GM20000 (cell line): ENCODE measurements around the gene COX17.

ENCODE experiments used
- DNase-seq: peaks from one replicate; pipeline ENCODE4 v3.0.0; 2012; ENCODE audit warnings: low spot score
- TF ChIP-seq, protein P1 (sequence below): IDR thresholded peaks from 2 replicates; pipeline ENCODE4 v1.5.1; 2012; ENCODE audit warnings: mild to moderate bottlenecking, control low read depth; ENCODE audit errors: extremely low read depth, missing control alignments

Gene COX17, protein sequence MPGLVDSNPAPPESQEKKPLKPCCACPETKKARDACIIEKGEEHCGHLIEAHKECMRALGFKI

DNA sequence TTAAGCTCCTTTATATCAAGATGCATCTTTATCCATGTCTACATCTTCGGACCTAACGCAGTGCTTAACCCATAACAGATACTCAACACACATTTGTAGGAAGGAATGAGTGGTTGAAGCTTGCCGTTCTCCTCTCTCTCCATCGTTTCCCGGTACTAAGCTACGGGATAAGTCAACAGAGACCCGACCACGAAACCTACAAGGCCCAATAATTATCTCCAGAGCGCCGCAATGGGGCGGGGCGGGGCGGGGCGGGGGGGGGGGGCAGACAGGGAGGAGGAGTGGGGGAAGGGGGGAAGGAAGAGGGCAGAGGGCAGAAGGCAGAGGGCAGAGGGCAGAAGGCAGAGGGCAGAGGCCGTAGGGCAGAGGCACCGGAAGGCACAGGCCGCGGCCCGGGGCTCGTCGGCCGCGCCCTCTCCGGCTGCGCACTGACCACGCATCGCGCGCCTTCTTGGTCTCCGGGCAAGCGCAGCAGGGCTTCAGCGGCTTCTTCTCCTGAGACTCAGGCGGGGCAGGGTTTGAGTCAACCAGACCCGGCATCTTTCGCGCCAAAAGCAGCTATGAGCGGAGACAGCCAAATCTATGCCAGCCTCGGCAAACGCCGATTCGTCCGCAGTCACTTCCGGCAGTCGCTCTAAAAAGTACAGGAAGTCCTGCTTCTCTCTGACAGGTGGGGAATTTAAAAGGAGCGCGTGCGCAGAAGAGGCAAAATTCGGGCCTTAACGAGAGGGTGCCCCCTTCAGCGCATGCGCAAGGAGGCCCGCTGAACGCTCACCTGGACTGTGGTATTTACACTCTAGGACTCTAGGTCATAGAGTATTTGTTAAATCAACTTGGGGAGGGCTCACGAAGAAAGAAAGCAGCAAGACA, at the start of gene COX17:
Gene COX17, minus strand, starts transcription at position 636 of the 870 bp plus-strand sequence. Its CDS starts 96 bp downstream, at position 540.
- TF ChIP-seq, protein P1, sequence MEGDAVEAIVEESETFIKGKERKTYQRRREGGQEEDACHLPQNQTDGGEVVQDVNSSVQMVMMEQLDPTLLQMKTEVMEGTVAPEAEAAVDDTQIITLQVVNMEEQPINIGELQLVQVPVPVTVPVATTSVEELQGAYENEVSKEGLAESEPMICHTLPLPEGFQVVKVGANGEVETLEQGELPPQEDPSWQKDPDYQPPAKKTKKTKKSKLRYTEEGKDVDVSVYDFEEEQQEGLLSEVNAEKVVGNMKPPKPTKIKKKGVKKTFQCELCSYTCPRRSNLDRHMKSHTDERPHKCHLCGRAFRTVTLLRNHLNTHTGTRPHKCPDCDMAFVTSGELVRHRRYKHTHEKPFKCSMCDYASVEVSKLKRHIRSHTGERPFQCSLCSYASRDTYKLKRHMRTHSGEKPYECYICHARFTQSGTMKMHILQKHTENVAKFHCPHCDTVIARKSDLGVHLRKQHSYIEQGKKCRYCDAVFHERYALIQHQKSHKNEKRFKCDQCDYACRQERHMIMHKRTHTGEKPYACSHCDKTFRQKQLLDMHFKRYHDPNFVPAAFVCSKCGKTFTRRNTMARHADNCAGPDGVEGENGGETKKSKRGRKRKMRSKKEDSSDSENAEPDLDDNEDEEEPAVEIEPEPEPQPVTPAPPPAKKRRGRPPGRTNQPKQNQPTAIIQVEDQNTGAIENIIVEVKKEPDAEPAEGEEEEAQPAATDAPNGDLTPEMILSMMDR, result no peak
- peak; percentile 94 for DNase-seq

DNA sequence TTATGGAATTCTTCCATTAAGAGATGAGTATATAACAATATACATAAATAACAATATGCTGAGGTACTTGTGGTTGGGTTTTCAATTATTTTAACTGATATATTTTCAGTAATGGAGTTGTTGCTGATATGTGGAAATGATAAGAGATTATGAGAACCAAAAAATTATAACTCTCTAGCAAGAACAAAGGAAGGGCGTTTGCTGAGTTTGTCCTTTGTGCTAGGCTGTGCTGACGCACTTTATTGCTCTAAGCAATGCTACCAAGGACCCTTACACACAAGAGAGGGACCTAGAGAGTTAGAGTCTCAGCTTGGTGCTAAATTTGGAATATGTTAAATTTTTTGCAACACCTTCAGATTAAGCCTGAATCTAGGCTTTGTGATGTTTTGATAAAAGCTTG, 49.7 kb upstream of the COX17 start:
- DNase-seq, result no peak
- TF ChIP-seq, protein P1, result no peak

DNA sequence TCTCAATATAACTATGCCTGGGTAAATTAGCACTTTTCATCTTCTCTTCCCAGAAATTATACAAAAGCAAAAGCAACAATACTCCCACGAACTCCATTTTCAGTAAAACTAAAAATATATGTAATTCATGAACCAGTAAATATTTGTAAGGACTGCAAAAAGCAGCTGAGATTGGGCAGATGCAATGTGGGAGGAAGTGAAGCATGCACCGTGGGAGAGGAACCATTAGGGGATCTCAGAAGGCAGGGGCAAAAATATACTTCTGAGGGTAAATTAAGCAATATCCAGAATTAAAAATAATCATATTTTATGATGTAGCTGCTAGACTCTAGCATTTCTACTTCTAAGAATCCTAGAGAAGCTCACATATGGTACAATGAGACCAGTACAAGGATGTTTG, 45.8 kb upstream of the COX17 start:
- DNase-seq, result no peak

DNA sequence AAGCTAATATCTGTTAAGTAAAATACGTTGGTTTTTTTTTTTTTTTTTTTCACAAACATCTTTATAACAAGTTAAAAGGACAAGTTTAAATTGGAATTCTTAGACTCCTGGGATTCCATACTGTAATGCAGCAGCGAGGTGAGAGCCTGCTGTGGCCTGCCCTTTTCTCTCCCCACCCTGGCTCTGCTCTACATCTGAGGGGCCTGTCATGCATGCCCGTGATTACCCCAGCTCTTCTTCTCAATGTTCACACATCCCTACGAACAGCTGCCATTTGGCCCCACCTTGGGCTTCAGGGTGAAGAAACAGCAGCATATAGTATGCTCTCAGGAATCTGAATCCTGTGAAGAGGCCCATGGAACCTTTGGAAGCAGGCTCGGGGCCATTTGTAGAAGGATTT, 40.3 kb upstream of the COX17 start:
- DNase-seq, result no peak
- TF ChIP-seq, protein P1, result no peak

More for the DNA sequence above, 45.8 kb upstream of the COX17 start:
- TF ChIP-seq, protein P1, result no peak

DNA sequence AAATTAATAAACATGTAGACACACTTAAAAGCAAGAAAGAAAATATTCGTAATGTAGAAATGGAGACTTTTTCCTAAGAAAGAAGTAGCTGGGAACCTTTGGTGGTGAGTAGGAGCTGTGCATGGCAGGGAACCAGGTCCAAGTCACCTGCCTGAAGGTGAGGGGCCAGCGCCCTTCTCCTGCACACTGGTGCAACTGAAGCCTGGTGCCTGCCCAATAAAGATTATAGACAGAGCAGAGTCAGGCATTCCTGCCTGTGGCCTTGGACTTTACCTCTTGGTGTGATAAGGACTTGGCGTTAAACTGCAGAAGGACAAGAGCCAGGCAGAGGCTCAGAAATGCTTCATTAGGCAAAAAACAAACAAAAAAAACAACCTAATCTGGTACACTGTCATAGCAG, 39.8 kb upstream of the COX17 start:
- TF ChIP-seq, protein P1, result no peak
- DNase-seq, result no peak

DNA sequence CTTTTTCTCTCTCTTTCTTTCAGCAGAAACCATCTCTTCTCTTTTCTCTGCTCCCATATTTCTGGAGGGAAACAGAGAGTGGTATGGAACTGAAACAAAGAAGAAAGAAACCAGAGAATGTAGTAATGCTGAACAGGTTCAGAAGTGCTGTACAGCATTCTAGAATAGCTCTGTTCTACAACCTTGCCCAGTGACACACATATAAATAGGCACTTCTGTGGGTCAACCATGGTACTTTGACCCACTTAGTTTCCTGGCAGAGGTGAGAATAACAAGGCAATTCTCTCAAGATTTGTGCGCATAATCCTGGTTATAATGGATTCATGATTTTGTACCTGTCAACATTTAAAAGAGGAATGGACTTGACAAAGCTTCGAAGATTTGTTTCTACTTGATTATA, 37.9 kb upstream of the COX17 start:
- no peak for DNase-seq

More for the DNA sequence above, 37.9 kb upstream of the COX17 start:
- TF ChIP-seq, protein P1, result no peak
